ENCODE measurements around the gene MZF1.
"Not testable (repeated sequence)": the region's sequence is repeated elsewhere in the genome, so short reads cannot be mapped to it uniquely, and the experiment has no call there.

MZF1 gene

GRCh38 chr19:58543826-58544590 is 29.1 kb downstream of the MZF1 start, which contains the start of gene TRIM28:
Gene TRIM28, plus strand, starts transcription at chr19:58544064. Its CDS starts 694 bp downstream, at chr19:58544758.
- no peak for TF ChIP-seq CTCF (IDR thresholded peaks at IDR 0.05; ENCODE audit: extremely low read depth, insufficient read depth, missing control alignments)
- in situ Hi-C loops (cut with MboI; ENCODE audit: low pct_unique_long_range_greater_than_20kb, low sequenced_read_pairs, unreplicated experiment): no loop called here
- peak; percentile 100 for DNase-seq (ENCODE audit: low spot score)

GRCh38 chr19:58542641-58543372 is 30.3 kb downstream of the MZF1 start:
- DNase-seq (ENCODE audit: low spot score); in situ Hi-C loops (cut with MboI; ENCODE audit: low pct_unique_long_range_greater_than_20kb, low sequenced_read_pairs, unreplicated experiment): not testable (repeated sequence)

- in situ Hi-C loops (cut with MboI; ENCODE audit: low pct_unique_long_range_greater_than_20kb, low sequenced_read_pairs, unreplicated experiment); DNase-seq (ENCODE audit: low spot score): not testable (repeated sequence)
These were observed 34.0 kb downstream of the MZF1 start for GRCh38 chr19:58539169-58539559.

GRCh38 chr19:58538257-58539168 is 34.6 kb downstream of the MZF1 start:
- TF ChIP-seq CTCF (IDR thresholded peaks at IDR 0.05; ENCODE audit: extremely low read depth, insufficient read depth, missing control alignments): no peak
- in situ Hi-C loops (cut with MboI; ENCODE audit: low pct_unique_long_range_greater_than_20kb, low sequenced_read_pairs, unreplicated experiment): no loop called here
- DNase-seq (ENCODE audit: low spot score): no peak

- no peak for DNase-seq (ENCODE audit: low spot score)
- in situ Hi-C loops (cut with MboI; ENCODE audit: low pct_unique_long_range_greater_than_20kb, low sequenced_read_pairs, unreplicated experiment): no loop called here
- TF ChIP-seq CTCF (IDR thresholded peaks at IDR 0.05; ENCODE audit: extremely low read depth, insufficient read depth, missing control alignments): no peak
These were observed 36.0 kb downstream of the MZF1 start for GRCh38 chr19:58536852-58537798.

GRCh38 chr19:58535857-58536256 is 37.3 kb downstream of the MZF1 start:
- no peak for DNase-seq (ENCODE audit: low spot score)
- TF ChIP-seq CTCF (IDR thresholded peaks at IDR 0.05; ENCODE audit: extremely low read depth, insufficient read depth, missing control alignments): no peak
- in situ Hi-C loops (cut with MboI; ENCODE audit: low pct_unique_long_range_greater_than_20kb, low sequenced_read_pairs, unreplicated experiment): no loop called here
